Measurements from ENCODE around the gene IFFO2. TPM values are rescaled to one million over a fixed set of nuclear protein-coding genes. Genes with fewer than 3 reads are reported as not detected.

Gene IFFO2
- total and polyA plus RNA-seq, 2 of the 13 experiments (the other 11 are each of a cell fraction or from before 2014, with no cell fraction given), result 7.3 to 16.7 TPM

- TF ChIP-seq, protein P1, sequence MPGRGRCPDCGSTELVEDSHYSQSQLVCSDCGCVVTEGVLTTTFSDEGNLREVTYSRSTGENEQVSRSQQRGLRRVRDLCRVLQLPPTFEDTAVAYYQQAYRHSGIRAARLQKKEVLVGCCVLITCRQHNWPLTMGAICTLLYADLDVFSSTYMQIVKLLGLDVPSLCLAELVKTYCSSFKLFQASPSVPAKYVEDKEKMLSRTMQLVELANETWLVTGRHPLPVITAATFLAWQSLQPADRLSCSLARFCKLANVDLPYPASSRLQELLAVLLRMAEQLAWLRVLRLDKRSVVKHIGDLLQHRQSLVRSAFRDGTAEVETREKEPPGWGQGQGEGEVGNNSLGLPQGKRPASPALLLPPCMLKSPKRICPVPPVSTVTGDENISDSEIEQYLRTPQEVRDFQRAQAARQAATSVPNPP (CRISPR knock-in tag; IDR thresholded peaks at IDR 0.05), result no peak
- TF ChIP-seq ZNF790 (CRISPR knock-in tag; IDR thresholded peaks at IDR 0.05; ENCODE audit: borderline replicate concordance) (no peak), ZNF768 (CRISPR knock-in tag; IDR thresholded peaks at IDR 0.05) (peak; percentile 91), SRF (IDR thresholded peaks at IDR 0.05; ENCODE audit: low read depth, low read length) (no peak), HMG20B (CRISPR knock-in tag; conservative IDR thresholded peaks at IDR 0.05) (no peak), BATF2 (CRISPR knock-in tag; IDR thresholded peaks at IDR 0.05) (no peak), DRAP1 (CRISPR knock-in tag; IDR thresholded peaks at IDR 0.05) (0 out of 2 replicates have a peak, but pooled peaks have one; percentile 33), CEBPG (CRISPR knock-in tag; IDR thresholded peaks at IDR 0.05) (no peak), NR2F2 (IDR thresholded peaks at IDR 0.05; ENCODE audit: borderline replicate concordance, low read depth) (no peak), TBP (CRISPR knock-in tag; IDR thresholded peaks at IDR 0.05) (no peak), HOXA7 (CRISPR knock-in tag; IDR thresholded peaks at IDR 0.05) (no peak), ZBTB38 (CRISPR knock-in tag; IDR thresholded peaks at IDR 0.05) (peak; percentile 47; the same call in 1 of the 2 replicates), HDAC1 (CRISPR knock-in tag; IDR thresholded peaks at IDR 0.05) (no peak), ZHX2 (IDR thresholded peaks at IDR 0.05; ENCODE audit: low read depth) (peak; percentile 50; the same call in 1 of the 2 replicates), ZHX2 (CRISPR knock-in tag; IDR thresholded peaks at IDR 0.05; ENCODE audit: borderline replicate concordance) (no peak), ZNF776 (CRISPR knock-in tag; IDR thresholded peaks at IDR 0.05) (no peak), SMYD3 (CRISPR knock-in tag; IDR thresholded peaks at IDR 0.05) (no peak), FOXP4 (CRISPR knock-in tag; IDR thresholded peaks at IDR 0.05) (0 out of 2 replicates have a peak, but pooled peaks have one; percentile 13)
- TF ChIP-seq, protein P2, sequence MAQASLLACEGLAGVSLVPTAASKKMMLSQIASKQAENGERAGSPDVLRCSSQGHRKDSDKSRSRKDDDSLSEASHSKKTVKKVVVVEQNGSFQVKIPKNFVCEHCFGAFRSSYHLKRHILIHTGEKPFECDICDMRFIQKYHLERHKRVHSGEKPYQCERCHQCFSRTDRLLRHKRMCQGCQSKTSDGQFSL (CRISPR knock-in tag; IDR thresholded peaks at IDR 0.05), result peak; percentile 61; the same call in 1 of the 2 replicates
Measured at GRCh38 chr1:18941221-18942141, 15.0 kb downstream of the IFFO2 start (continued).
